HG03280 (cell line): Measurements from ENCODE around the gene CDK6.
"Not testable (repeated sequence)": the region's sequence is repeated elsewhere in the genome, so short reads cannot be mapped to it uniquely, and the experiment has no call there.

Source experiments
- ATAC-seq: cut with Tn5 transposase; IDR thresholded peaks from one replicate; pipeline ENCODE4 v1.9.1; 2021; ENCODE audit warnings: mild to moderate bottlenecking, moderate library complexity; ENCODE audit not compliant: unreplicated experiment

CDK6 gene

GRCh38 chr7:92836489-92836999, at the start of gene CDK6:
TSS of gene CDK6 (minus strand) at chr7:92836573. CDS start at chr7:92833323, 3,250 bp downstream.
- ATAC-seq: peak; percentile 45

GRCh38 chr7:92886039-92886438, 49.7 kb upstream of the CDK6 start:
- ATAC-seq: not testable (repeated sequence)

- ATAC-seq: no peak
Measured at GRCh38 chr7:92884218-92884617, 47.8 kb upstream of the CDK6 start.

GRCh38 chr7:92882760-92883159, 46.4 kb upstream of the CDK6 start:
- ATAC-seq: no peak

- ATAC-seq: no peak
Measured at GRCh38 chr7:92881091-92881485, 44.7 kb upstream of the CDK6 start.

- ATAC-seq: peak; percentile 50
Measured at GRCh38 chr7:92880212-92881090, 44.1 kb upstream of the CDK6 start.

- no peak for ATAC-seq
Measured at GRCh38 chr7:92877367-92877766, 41.0 kb upstream of the CDK6 start.

GRCh38 chr7:92876836-92877235, 40.5 kb upstream of the CDK6 start:
- no peak for ATAC-seq

GRCh38 chr7:92875719-92876118, 39.3 kb upstream of the CDK6 start:
- no peak for ATAC-seq

- no peak for ATAC-seq
Measured at GRCh38 chr7:92875173-92875572, 38.8 kb upstream of the CDK6 start.

GRCh38 chr7:92874567-92874966, 38.2 kb upstream of the CDK6 start:
- ATAC-seq: no peak

GRCh38 chr7:92873776-92874175, 37.4 kb upstream of the CDK6 start:
- ATAC-seq: no peak

GRCh38 chr7:92872701-92873100, 36.3 kb upstream of the CDK6 start:
- no peak for ATAC-seq

GRCh38 chr7:92868683-92869293, 32.4 kb upstream of the CDK6 start:
- no peak for ATAC-seq

- not testable (repeated sequence) for ATAC-seq
Measured at GRCh38 chr7:92864169-92864568, 27.8 kb upstream of the CDK6 start.

- ATAC-seq: no peak
Measured at GRCh38 chr7:92856436-92856835, 20.1 kb upstream of the CDK6 start.

GRCh38 chr7:92854501-92855238, 18.3 kb upstream of the CDK6 start:
- peak; percentile 69 for ATAC-seq

- no peak for ATAC-seq
Measured at GRCh38 chr7:92851732-92852131, 15.4 kb upstream of the CDK6 start.

GRCh38 chr7:92850516-92850915, 14.1 kb upstream of the CDK6 start:
- ATAC-seq: no peak

GRCh38 chr7:92849322-92849721, 12.9 kb upstream of the CDK6 start:
- ATAC-seq: no peak

GRCh38 chr7:92848851-92849250, 12.5 kb upstream of the CDK6 start:
- no peak for ATAC-seq
